Adipose tissue (tissue), 3 donors: ENCODE results near the gene ZIC2. TPM values are rescaled to one million over a fixed set of nuclear protein-coding genes. Genes with fewer than 3 reads are reported as not detected.

Experiments
- H3K27ac ChIP-seq: one replicate; pipeline ENCODE4 v1.5.1; 2013; ENCODE audit warnings: low read depth, low read length
- WGBS, 3 donors: extraction: QIAGEN DNeasy Blood & Tissue Kit; methylation state at CpG; one replicate each; pipeline ENCODE4 v1.1.7; 2013; 5-methylcytosine and 5-hydroxymethylcytosine counted together
- polyA plus RNA-seq, 3 donors: library from polyadenylated mRNA; stranded (reverse); fragments of 200-250 nt; gene quantifications; one replicate each; pipeline ENCODE4 v1.2.3, GENCODE V29; 2013
- donor health status: healthy with polysubstance abuse.
- donor health status: Bipolar disorder and iron deficiency.
- donor health status: healthy.

ZIC2 gene
- polyA plus RNA-seq, 3 donors: 0.11 TPM; not detected in 2

GRCh38 chr13:99956473-99957349, 24.9 kb upstream of the ZIC2 start:
- 1 to 4% (median 4%) methylated on average over 68 of the region's 68 CpGs for WGBS, 3 donors
- no peak overlapping the region for H3K27ac ChIP-seq

DNA sequence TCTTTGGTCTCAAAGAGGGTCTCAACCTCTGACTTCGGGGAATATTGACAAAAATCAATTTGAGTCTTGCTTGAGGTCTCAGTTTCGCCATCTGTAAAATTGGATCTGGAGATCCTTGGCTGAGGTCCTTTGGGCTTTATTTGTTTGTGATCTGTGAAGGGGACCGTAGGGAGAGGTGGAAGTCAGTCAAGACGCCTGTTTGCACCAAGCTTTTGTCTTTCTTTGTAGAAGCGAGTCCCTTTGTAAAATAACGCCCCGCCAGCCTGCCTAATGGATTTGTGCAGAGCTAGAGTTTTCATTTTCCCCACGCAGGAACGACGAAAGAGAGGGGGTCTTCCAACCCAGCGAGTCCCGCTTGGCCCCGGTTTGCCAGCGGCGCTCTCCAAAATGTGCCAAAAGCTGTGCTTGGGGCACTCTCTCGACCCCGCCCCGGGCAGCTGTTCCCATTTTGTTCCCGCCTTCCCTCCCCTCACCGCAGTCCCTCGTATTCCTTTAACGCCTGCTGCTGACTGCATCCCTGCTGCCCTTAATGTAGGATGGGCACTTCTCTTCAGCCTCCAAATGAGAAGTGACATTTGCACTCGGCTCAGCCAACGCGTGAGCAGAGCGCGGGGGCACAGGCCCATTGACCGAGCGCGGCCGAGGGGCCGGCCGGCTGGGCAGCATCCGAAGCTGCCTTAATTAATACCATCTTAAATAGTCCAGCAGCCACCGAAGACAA, 23.0 kb upstream of the ZIC2 start:
- 12 to 14% (median 12%) methylated on average over 35 of the region's 35 CpGs for WGBS, 3 donors

GRCh38 chr13:99959127-99959539, 22.5 kb upstream of the ZIC2 start:
- H3K27ac ChIP-seq: no peak overlapping the region
- 14 to 20% (median 19%) methylated on average over 10 of the region's 10 CpGs for WGBS, 3 donors

More for the DNA sequence above, 23.0 kb upstream of the ZIC2 start:
- H3K27ac ChIP-seq: no peak overlapping the region

GRCh38 chr13:99959540-99960230, 21.9 kb upstream of the ZIC2 start:
- H3K27ac ChIP-seq: no peak overlapping the region
- WGBS, 3 donors: 4 to 5% (median 5%) methylated on average over 41 to 49 of the region's 49 CpGs

DNA sequence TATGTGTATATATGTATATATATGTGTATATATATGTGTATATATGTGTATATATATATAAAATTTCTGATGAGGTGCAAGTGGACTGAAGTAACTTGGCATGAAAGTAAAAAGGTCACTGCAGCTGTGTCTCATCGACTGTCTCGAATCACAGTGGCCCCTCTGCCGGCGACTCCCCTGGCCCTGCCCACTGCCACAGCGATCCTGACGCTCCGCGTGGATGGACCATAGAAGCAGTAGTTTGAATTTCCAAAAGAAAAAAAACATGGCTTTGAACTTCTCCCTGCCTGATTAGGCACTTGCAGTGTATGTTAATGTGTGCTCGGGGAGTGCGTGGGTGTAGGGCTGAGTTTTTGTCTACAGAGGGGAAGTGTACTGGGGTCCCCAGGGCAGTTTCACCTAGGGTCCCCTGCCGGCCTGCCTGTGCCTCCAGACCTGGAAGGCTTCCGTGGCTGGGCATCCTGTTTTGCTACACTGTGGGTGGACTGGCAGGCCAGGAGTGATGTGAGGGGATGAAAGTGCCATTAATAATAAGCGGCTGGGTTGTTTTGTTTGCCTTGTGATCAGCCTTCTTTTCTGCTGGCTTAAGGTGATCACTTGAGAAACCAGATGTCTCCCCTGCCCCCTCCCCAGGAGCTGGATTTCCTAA, 20.8 kb upstream of the ZIC2 start:
- H3K27ac ChIP-seq: no peak overlapping the region
- WGBS, 3 donors: 13% methylated on average over 13 of the region's 13 CpGs

- WGBS, 3 donors: 55 to 56% (median 55%) methylated on average over 8 of the region's 8 CpGs
- H3K27ac ChIP-seq: no peak overlapping the region
Observed at GRCh38 chr13:99961636-99962035, 19.9 kb upstream of the ZIC2 start.

- H3K27ac ChIP-seq: no peak overlapping the region
- WGBS, 3 donors: 61 to 68% (median 64%) methylated on average over 1 of the region's 1 CpG
Observed at GRCh38 chr13:99962242-99962641, 19.3 kb upstream of the ZIC2 start.

GRCh38 chr13:99963816-99964339, 17.7 kb upstream of the ZIC2 start:
- 34 to 51% (median 49%) methylated on average over 3 of the region's 3 CpGs for WGBS, 3 donors
- no peak overlapping the region for H3K27ac ChIP-seq

GRCh38 chr13:99965329-99966000, 16.1 kb upstream of the ZIC2 start:
- 69 to 75% (median 75%) methylated on average over 9 of the region's 9 CpGs for WGBS, 3 donors
- H3K27ac ChIP-seq: no peak overlapping the region

- no peak overlapping the region for H3K27ac ChIP-seq
- WGBS, 3 donors: 72 to 78% (median 78%) methylated on average over 8 of the region's 8 CpGs
Observed at GRCh38 chr13:99966064-99966805, 15.3 kb upstream of the ZIC2 start.

DNA sequence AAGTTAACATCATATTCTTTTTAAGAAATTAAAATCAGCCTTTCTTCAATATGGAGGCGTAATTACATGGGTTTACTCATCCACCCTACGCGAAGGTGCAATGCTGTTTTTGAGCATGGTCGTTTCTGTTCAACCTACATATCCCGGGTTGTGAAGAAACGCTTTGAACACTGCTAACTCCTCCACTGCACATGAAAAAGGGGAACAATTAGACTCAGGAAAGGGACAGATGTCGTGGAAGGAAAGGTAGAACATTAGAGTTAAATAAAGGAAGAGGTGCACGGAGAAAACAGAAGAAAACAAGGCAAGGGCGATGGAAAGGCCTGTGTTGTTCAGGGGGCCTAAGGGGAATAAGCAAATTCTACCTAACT, 14.1 kb upstream of the ZIC2 start:
- 47 to 64% (median 57%) methylated on average over 9 of the region's 9 CpGs for WGBS, 3 donors
- no peak overlapping the region for H3K27ac ChIP-seq

DNA sequence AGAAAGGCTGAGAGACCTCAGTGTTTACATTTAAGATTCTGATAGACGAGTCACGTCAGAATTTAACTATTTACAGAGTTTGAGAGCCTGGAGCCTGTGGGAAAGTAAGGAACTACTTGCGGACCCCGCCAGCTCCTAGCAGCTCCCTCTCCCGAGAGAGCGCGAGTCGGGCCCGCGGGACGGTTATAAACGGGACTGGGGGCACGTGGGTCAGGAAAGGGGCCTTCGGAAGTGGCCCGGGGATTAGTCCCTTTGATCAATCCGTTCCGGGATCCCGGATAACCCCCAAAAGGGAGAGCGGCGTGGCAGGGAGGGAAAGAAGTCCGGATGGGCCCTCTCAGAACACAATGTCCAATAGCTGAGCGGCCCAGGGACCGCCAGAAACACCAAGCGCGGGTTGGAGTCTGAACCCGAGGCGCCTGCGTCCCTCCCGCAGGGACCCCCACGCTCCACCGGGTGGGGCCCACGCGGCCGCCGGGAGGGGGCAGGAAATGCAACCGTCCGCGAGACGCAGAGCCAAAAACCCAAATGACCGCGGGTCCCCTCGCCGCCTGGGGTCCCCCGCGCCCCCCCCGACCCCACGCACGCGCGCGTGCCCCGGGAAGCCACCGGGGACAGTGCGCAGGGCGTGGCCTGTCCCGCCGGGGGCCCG, 13.6 kb upstream of the ZIC2 start:
- H3K27ac ChIP-seq: no peak overlapping the region
- 5 to 13% (median 7%) methylated on average over 43 to 58 of the region's 58 CpGs for WGBS, 3 donors

GRCh38 chr13:99968521-99969452, 12.8 kb upstream of the ZIC2 start:
- no peak overlapping the region for H3K27ac ChIP-seq
- 3 to 5% (median 4%) methylated on average over 73 to 81 of the region's 81 CpGs for WGBS, 3 donors

DNA sequence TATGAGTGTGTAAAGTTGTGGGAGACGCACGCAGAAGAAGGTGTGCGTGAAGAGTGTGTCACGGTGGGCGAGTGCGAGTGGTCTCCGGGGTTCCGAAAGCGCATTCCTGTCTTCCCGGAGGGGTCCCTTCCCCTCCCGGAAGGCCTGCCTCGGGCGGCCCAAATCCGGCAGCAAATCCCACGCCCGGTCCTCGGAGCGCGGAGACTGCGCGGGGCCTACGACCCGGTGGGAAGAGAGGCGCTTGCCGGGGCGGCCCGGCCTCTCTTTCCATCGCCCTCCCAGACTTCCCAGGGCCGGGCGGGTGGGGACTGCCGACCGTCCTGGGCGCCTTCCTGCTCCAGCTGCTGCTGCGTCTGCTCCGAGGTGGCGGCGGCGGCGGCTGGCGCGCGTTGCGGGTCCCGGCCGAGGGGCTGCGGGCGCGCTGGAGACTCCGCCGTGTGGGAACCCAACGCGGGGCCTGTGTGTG, 12.1 kb upstream of the ZIC2 start:
- WGBS, 3 donors: 6 to 7% (median 6%) methylated on average over 35 to 52 of the region's 52 CpGs
- no peak overlapping the region for H3K27ac ChIP-seq

- no peak overlapping the region for H3K27ac ChIP-seq
- 2 to 3% (median 2%) methylated on average over 56 to 79 of the region's 79 CpGs for WGBS, 3 donors
Observed at GRCh38 chr13:99969919-99970650, 11.5 kb upstream of the ZIC2 start.
